GM12891 (cell line): Measurements from ENCODE around the gene DHRS3.

Source experiments
- PAX5 ChIP-seq: IDR thresholded peaks from 2 replicates; pipeline ENCODE4 v1.6.1; 2011; ENCODE audit warnings: low read length, moderate library complexity, mild to moderate bottlenecking; ENCODE audit not compliant: insufficient read depth, severe bottlenecking
- POLR2A ChIP-seq: IDR thresholded peaks from 2 replicates; pipeline ENCODE4 v1.6.1; 2011; ENCODE audit warnings: low read depth, low read length, control low read depth
- POLR2AphosphoS5 ChIP-seq: IDR thresholded peaks from 2 replicates; pipeline ENCODE4 v1.6.1; 2011; ENCODE audit warnings: low read depth, low read length, control low read depth
- POU2F2 ChIP-seq: IDR thresholded peaks from 2 replicates; pipeline ENCODE4 v1.6.1; 2011; ENCODE audit warnings: low read depth, mild to moderate bottlenecking, control low read depth, low read length, moderate library complexity
- TAF1 ChIP-seq: IDR thresholded peaks from 2 replicates; pipeline ENCODE4 v1.6.1; 2011; ENCODE audit warnings: low read depth, low read length, control low read depth

DNA sequence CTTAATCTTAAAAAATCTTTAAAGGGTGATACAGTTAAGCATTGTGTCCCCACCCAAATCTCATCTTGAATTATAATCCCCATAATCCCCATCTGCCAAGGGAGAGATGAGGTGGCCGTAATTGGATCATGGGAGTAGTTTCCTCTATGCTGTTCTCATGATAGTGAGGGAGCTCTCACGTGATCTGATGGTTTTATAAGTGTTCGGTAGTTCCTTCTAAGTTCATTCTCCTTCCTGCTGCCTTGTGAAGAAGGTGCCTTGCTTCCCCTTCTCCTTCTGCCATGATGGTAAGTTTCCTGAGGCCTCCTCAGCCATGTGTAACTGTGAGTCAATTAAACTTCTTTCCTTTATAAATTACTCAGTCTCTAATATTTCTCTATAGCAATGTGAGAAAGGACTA is 10.7 kb downstream of the DHRS3 start:
- TF ChIP-seq POLR2A (no peak), POLR2AphosphoS5 (no peak), POU2F2 (no peak), PAX5 (no peak), TAF1 (no peak)
